ENCODE measurements around the gene SLC7A1. TPM values are rescaled to one million over a fixed set of nuclear protein-coding genes. Genes with fewer than 3 reads are reported as not detected.

Gene SLC7A1
- total RNA-seq, 1 experiment from 2014 or later: 89.9 TPM

DNA sequence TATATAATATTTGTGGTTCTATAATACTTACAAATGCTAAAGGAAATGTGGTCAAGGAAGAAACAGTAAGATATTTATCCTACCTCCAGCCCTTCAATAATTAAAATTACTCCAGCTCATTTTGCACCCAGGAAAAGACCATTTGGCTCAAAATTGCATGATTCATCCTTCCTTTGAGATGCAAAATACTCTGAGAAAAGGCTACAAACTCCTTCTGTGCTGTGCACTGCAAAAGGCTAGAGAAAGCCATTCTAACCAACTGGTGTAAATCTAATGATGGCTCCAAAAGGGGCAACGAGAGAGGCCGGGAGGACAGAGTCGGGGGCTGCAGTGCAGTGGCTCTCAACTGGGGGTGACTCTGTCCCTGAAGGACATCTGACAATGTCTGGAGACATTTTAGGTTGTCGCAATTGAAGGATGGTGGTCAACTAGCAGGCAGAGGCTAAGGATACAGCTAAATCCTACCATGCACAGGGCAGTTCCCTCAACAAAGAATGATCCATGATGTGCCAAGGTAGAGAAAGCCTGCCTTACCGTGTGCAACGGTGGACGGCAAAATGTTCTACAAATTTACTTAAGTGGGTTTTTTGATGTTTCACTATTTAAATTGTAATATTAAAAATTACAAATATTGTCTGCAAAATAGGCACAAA, 32.6 kb downstream of the SLC7A1 start:
- no peak for DNase-seq (ENCODE audit: low spot score)

DNA sequence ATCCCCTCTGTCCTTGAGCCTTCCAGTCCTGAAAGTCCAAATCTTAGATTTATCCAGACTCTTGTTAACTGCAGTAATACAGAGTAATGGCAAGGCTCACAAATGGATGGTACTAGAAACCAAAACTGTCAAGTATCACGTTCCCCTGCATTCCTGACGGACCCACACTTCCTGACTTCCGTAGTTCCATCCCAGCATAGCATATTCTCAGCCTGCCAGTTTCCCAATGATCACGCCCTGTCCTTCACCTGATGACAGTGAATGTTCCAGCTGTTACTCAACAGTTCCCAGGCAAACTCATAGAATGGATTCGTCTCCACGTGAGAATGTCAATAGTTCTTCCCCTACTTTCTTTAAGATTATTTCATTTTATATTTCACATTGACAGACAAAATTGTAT, 33.6 kb downstream of the SLC7A1 start:
- no peak for DNase-seq (ENCODE audit: low spot score)

DNA sequence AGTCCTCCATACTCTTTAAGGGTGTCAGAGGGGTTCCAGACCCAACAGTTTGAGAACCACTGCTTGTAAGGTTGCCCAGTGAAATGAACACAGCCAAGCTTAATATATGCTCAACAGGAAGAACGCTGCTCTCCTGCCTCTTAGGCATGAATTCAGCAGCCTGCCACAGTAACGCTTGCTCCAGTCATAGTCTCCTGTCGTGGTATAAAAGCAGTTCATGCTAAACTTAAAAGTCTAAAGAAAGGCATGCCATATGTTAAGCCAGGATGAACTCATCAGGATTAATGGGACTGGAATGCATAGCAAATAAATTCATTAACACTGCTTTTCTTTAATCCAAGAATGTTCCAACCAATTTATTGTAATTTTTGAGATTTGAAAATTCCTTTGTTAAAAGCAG, 38.7 kb downstream of the SLC7A1 start:
- no peak for DNase-seq (ENCODE audit: low spot score)

GRCh38 chr13:29551214-29551613, 44.3 kb downstream of the SLC7A1 start:
- DNase-seq (ENCODE audit: low spot score): no peak

DNA sequence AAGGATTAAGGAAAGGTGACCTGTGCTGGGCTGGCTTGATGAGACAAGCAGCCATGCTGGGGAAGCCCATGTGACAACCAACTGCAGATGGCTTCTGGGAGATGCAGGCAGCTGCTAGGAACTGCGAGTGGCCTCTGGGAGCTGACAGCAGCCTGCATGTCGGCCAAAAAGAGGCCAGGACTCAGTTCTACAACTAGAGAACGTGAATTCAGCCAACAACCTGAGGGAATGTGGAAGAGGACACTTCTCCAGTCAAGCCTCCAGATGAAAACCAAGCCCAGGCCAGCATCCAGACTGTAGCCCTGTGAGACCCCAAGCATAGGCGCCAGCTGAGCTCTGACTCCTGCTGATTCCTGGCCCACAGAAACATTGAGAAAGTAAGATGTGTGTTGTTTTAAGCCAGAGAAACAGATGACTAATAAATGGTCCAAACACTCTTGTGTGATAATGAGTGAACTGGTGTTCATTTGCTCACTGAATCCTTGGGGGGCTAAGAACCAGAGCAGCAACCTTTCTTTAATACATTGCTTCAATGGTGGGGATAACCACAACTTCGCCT, 45.0 kb downstream of the SLC7A1 start:
- no peak for DNase-seq (ENCODE audit: low spot score)

DNA sequence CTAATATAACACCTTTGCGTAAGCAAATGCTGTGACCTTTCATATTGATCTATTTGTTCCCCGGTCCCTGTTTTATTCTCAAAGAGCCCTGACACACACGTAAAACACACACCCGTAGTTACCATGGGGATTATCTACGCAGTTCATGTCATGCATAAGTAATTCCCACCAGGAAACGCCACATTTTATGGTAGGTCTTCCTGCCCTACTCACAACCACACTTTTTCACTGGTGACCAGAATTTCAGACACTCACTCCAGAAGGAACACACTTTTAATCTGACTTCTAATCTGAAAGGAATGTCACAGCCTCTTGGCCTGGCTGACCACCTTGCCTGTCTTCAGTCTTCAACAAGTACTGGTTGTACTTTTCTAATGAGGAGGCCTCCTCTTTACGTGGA, 46.8 kb downstream of the SLC7A1 start:
- peak; percentile 77 for DNase-seq (ENCODE audit: low spot score)

DNA sequence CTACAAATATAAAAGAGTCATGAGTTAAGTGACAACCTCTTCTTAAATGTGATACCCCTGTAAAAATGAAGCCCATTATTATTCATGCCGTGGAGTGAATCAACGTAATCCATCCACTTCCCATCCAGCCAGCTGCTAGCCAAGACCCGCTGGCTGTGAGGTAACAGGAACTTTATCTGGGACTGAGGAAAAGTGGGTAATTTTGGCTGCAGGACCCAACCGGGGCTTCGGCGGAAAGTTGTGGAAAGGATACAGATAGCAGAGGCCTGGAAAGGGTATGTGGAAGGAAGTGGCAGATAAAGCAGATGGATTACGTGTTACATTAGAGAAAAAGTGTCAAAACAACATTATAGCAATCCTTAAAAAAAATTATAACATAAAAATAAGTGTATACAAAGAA, 48.3 kb downstream of the SLC7A1 start:
- DNase-seq (ENCODE audit: low spot score): no peak

GRCh38 chr13:29546662-29547061, 48.8 kb downstream of the SLC7A1 start:
- no peak for DNase-seq (ENCODE audit: low spot score)

- DNase-seq (ENCODE audit: low spot score): no peak
Observed at GRCh38 chr13:29545988-29546387, 49.5 kb downstream of the SLC7A1 start.

GRCh38 chr13:29543230-29544215, 52.0 kb downstream of the SLC7A1 start:
- peak; percentile 51 for DNase-seq (ENCODE audit: low spot score)

DNA sequence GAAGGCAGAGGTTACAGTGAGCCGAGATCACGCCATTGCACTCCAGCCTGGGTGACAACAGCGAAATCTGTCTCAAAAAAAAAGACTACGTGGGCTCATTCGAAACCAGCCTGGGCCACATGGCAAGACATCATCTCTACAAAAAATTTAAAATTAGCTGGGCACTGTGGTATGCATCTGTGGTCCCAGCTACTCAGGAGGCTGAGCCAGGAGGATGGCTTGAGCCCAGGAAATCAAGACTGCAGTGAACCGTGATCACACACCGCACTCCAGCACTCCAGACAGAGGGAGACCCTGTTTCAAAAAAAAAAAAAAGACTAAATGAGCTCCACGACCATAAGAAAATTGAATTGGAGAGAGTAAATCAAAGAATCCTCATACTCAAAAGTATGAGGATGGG, 53.1 kb downstream of the SLC7A1 start:
- no peak for DNase-seq (ENCODE audit: low spot score)

DNA sequence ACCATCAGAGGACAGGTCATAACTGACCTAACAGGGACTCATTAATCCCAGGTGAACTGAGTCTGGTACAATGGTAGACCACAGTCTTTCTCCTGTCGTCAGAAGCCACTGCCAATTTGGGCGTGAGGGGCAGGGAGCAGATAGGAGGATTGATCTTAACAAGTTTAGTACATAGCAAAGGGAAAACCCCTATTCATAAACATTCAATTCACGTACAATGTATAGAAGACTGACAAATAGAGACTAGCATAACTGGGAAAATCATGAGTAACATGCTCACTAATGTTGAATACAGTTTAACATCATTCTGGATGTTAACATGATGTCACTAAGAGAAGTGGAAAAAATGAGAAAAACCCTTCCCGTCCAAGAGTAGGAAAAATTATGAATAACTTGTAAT, 54.1 kb downstream of the SLC7A1 start:
- no peak for DNase-seq (ENCODE audit: low spot score)

GRCh38 chr13:29540799-29541198, 54.7 kb downstream of the SLC7A1 start:
- no peak for DNase-seq (ENCODE audit: low spot score)

DNA sequence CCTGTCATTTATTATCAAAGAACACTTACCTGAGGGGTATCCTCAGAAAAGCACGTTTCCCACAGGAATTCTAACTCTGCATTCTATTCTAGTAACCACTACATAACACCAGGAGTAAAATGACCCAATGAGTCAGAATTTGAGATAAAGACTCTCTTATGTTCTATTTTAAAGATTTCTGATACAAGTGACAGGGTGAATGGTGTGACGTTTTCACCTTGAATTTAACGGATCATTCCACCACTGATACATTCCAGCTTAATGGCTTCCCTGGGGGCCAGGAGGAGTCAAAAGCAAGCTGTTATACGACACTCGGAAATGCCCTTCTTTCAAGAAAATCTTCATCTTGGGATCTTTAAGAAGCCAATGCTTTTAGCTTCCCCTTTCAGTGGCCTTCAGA, 55.2 kb downstream of the SLC7A1 start:
- DNase-seq (ENCODE audit: low spot score): no peak

GRCh38 chr13:29539856-29540255, 55.6 kb downstream of the SLC7A1 start:
- no peak for DNase-seq (ENCODE audit: low spot score)

GRCh38 chr13:29538652-29539040, 56.8 kb downstream of the SLC7A1 start:
- no peak for DNase-seq (ENCODE audit: low spot score)

DNA sequence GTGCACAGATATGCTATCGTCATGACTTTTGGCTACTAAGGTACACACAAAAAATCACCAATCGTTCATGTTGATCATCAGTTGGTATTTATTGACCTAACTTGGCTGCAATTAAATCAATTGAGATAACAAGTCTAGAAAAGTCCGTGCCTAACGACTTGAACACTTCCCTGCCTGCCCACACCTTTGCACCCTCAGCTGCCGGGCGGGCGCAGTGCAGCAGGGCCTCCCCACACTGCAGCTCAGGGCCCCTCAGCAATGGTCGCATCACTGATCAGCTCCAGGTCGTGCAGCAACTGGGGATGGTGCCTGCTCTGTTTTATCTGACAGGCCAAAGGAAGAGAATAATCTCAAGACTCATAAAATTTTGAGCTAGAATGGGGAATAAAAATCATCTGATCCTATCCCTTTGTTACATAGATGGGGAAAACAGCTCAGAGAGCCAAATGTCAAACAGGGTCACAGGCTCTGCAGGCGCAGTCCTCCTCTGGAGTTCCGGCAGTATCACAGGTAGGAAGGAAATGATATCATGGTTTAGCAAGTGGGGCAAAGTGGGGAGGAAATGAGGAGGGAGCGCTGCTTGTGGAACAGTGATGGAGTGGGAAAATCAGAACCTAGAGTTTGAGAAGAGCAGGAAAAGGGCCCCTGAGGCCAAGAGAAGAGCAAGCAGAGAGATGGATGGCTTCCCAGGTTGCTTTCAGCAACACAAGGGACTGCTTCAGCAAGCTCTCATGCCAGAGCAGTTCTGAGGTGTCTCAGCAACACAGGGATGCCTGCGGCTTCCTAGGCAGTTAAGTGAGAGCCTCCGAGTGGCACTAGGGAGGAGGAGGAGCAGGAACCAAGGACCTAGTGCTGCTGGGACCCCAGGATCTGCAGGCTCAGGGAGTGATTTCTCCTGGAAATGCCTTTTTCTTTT, 57.5 kb downstream of the SLC7A1 start:
- DNase-seq (ENCODE audit: low spot score): no peak

- DNase-seq (ENCODE audit: low spot score): no peak
Observed at GRCh38 chr13:29536853-29537252, 58.6 kb downstream of the SLC7A1 start.

GRCh38 chr13:29535663-29536655, 59.5 kb downstream of the SLC7A1 start:
- DNase-seq (ENCODE audit: low spot score): no peak

DNA sequence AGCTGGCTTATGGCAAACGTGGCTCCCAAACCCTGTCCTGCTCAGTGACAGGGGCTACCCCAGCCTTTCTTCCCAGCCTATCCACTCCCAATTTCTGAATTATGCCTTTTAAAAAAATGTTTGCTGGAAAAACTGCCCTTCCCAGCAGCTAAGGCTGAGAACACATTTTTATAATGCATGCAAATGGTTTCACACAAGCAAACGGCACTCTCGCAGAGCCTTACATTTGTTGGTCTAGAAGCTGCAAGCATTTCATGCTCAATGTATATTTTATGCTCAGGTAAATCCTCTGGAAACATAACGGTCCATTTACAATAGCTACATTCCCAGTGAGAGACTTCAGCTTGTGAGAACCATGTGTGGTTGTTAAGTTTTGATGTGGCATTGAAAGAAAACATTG, 61.4 kb downstream of the SLC7A1 start:
- DNase-seq (ENCODE audit: low spot score): no peak

Measured in HT-29 (cell line).